ENCODE measurements around the gene LIPJ.

DNA sequence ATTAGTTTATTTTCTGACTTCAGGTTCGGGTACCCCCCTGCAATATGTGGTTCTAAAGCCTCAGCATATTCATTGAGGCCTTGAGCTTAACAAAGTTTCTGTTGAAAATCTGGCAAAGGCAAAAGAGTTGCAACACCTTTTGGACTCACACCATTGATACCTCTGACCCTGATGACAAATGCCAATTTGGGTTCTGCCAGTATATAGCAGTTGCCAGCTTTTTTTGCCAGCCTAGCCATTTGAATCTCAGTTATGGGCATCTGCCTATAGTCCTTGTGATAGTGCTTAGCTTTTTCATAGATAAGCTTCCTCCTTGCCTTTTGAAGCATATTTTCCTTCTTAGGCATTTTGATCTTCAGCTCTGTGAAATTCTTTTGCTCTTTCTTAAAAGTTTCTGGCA is 31.9 kb downstream of the LIPJ start:
- TF ChIP-seq, protein P1, sequence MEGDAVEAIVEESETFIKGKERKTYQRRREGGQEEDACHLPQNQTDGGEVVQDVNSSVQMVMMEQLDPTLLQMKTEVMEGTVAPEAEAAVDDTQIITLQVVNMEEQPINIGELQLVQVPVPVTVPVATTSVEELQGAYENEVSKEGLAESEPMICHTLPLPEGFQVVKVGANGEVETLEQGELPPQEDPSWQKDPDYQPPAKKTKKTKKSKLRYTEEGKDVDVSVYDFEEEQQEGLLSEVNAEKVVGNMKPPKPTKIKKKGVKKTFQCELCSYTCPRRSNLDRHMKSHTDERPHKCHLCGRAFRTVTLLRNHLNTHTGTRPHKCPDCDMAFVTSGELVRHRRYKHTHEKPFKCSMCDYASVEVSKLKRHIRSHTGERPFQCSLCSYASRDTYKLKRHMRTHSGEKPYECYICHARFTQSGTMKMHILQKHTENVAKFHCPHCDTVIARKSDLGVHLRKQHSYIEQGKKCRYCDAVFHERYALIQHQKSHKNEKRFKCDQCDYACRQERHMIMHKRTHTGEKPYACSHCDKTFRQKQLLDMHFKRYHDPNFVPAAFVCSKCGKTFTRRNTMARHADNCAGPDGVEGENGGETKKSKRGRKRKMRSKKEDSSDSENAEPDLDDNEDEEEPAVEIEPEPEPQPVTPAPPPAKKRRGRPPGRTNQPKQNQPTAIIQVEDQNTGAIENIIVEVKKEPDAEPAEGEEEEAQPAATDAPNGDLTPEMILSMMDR (conservative IDR thresholded peaks at IDR 0.05 in 1 of 2, IDR thresholded peaks at IDR 0.05 in 1 of 2; ENCODE audit: low read depth in 1 of 2, low read length in 2 of 2) = no peak
- TF ChIP-seq EZH2 (IDR thresholded peaks at IDR 0.05; ENCODE audit: low read length, missing control alignments) = no peak
